Lung microvascular endothelial cell (primary cell): Measurements from ENCODE around the gene KRT17. TPM values are rescaled to one million over a fixed set of nuclear protein-coding genes. Genes with fewer than 3 reads are reported as not detected.
"Not testable (repeated sequence)": the region's sequence is repeated elsewhere in the genome, so short reads cannot be mapped to it uniquely, and the experiment has no call there.

Experiments used
- DNase-seq, 2 donors: peaks; one replicate each; pipeline versions ENCODE4 v3.0.0 to v3.0.0-alpha.2; 2010; ENCODE audit warnings: low read depth in 2 of 2
- total RNA-seq: library from RNA; depleted of rRNA; stranded (reverse); fragments of >200 nt; gene quantifications from 2 replicates; pipeline ENCODE4 v1.2.1, GENCODE V29; 2014

The KRT17 gene
- total RNA-seq, 1 donor from 2014 or later, result not detected

- no peak for DNase-seq
These were observed 11.0 kb upstream of the KRT17 start for GRCh38 chr17:41635121-41636097.

- no peak for DNase-seq
These were observed 10.3 kb upstream of the KRT17 start for GRCh38 chr17:41634639-41635038.

GRCh38 chr17:41633556-41634199, 9.3 kb upstream of the KRT17 start:
- no peak for DNase-seq

GRCh38 chr17:41632482-41633105, 8.2 kb upstream of the KRT17 start:
- no peak for DNase-seq

GRCh38 chr17:41631898-41632285, 7.5 kb upstream of the KRT17 start:
- no peak for DNase-seq

GRCh38 chr17:41631025-41631897, 6.9 kb upstream of the KRT17 start:
- no peak for DNase-seq

GRCh38 chr17:41629826-41630670, 5.7 kb upstream of the KRT17 start:
- DNase-seq, result no peak

- DNase-seq, result no peak
These were observed 4.9 kb upstream of the KRT17 start for GRCh38 chr17:41629316-41629715.

GRCh38 chr17:41628621-41629255, 4.4 kb upstream of the KRT17 start:
- not testable (repeated sequence) for DNase-seq

GRCh38 chr17:41628073-41628370, 3.6 kb upstream of the KRT17 start:
- DNase-seq, result not testable (repeated sequence)

- no peak for DNase-seq
These were observed 3.1 kb upstream of the KRT17 start for GRCh38 chr17:41627316-41628072.

GRCh38 chr17:41626914-41627295, 2.5 kb upstream of the KRT17 start:
- DNase-seq, result not testable (repeated sequence)

- not testable (repeated sequence) for DNase-seq
These were observed 1.9 kb upstream of the KRT17 start for GRCh38 chr17:41626028-41626913.

- peak in 1 of 2 donors; percentile 48 for DNase-seq
These were observed 1.2 kb upstream of the KRT17 start for GRCh38 chr17:41625602-41626001.

- DNase-seq, result not testable (repeated sequence)
These were observed 1.1 kb downstream of the KRT17 start for GRCh38 chr17:41623184-41623861.

- DNase-seq, result not testable (repeated sequence)
These were observed 1.8 kb downstream of the KRT17 start for GRCh38 chr17:41622340-41623183.

- DNase-seq, result no peak
These were observed 2.5 kb downstream of the KRT17 start for GRCh38 chr17:41621916-41622315.
